NT2/D1 (cell line): ENCODE measurements around the gene KCNK6.

Experiments
- SUZ12 ChIP-seq: IDR thresholded peaks from 2 replicates; pipeline ENCODE4 v1.6.1; 2011; ENCODE audit not compliant: insufficient read length, insufficient read depth; ENCODE audit errors: extremely low read depth
- ZNF274 ChIP-seq: IDR thresholded peaks from 2 replicates; pipeline ENCODE4 v1.6.1; 2011; ENCODE audit warnings: mild to moderate bottlenecking, low read depth, low read length

- TF ChIP-seq ZNF274 (no peak), SUZ12 (no peak)
Observed at GRCh38 chr19:38298821-38299680, 20.6 kb upstream of the KCNK6 start.
